GM21825 (cell line): ENCODE results near the gene SETD1B.
A peak's percentile ranks its signal among the peaks of the same experiment; 100 is the strongest.
"Not testable (repeated sequence)": the region's sequence is repeated elsewhere in the genome, so short reads cannot be mapped to it uniquely, and the experiment has no call there.

Experiments
- ATAC-seq: cut with Tn5 transposase; IDR thresholded peaks from one replicate; pipeline ENCODE4 v1.9.1; 2021; ENCODE audit warnings: mild to moderate bottlenecking, moderate library complexity; ENCODE audit not compliant: unreplicated experiment

SETD1B gene

GRCh38 chr12:121803861-121804416 is at the start of gene SETD1B:
Gene SETD1B (plus strand): TSS chr12:121804009. CDS start chr12:121804738, 729 bp downstream.
- peak; percentile 5 for ATAC-seq

GRCh38 chr12:121754836-121755235 is 49.0 kb upstream of the SETD1B start:
- ATAC-seq = no peak

GRCh38 chr12:121755591-121755990 is 48.2 kb upstream of the SETD1B start:
- ATAC-seq = no peak

DNA sequence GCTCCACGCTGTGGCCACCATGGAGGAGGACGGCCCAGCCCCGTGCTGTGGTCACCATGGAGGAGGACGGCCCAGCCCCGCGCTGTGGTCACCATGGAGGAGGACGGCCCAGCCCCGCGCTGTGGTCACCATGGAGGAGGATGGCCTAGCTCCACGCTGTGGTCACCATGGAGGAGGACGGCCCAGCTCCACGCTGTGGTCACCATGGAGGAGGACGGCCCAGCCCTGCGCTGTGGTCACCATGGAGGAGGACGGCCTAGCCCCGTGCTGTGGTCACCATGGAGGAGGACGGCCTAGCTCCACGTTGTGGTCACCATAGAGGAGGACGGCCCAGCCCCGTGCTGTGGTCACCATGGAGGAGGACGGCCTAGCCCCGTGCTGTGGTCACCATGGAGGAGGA is 45.3 kb upstream of the SETD1B start:
- not testable (repeated sequence) for ATAC-seq

- no peak for ATAC-seq
These were observed 41.5 kb upstream of the SETD1B start for GRCh38 chr12:121762269-121762668.

- ATAC-seq = no peak
These were observed 39.0 kb upstream of the SETD1B start for GRCh38 chr12:121764808-121765207.

DNA sequence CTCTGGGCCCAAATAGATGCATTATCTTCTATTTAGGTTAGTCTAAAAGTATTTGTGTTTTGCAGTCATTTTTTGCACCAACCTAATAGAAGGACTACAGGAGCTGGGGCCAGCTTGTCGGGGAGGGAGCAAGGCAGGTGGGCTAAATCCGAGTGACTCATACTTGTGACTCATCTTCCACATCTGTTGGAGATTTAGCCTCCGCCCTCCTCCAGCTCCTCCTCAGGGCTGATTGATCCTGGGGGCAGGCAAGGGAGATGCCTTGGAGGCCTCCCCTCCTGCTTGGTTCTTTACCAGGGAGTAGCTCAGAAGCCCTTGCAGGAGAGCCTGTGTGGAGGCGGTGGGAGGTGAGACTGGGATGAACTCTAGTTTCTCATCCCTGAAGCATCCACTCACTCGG is 38.2 kb upstream of the SETD1B start:
- ATAC-seq = no peak

- ATAC-seq = no peak
These were observed 37.3 kb upstream of the SETD1B start for GRCh38 chr12:121766290-121767039.

GRCh38 chr12:121767525-121768016 is 36.2 kb upstream of the SETD1B start:
- no peak for ATAC-seq

DNA sequence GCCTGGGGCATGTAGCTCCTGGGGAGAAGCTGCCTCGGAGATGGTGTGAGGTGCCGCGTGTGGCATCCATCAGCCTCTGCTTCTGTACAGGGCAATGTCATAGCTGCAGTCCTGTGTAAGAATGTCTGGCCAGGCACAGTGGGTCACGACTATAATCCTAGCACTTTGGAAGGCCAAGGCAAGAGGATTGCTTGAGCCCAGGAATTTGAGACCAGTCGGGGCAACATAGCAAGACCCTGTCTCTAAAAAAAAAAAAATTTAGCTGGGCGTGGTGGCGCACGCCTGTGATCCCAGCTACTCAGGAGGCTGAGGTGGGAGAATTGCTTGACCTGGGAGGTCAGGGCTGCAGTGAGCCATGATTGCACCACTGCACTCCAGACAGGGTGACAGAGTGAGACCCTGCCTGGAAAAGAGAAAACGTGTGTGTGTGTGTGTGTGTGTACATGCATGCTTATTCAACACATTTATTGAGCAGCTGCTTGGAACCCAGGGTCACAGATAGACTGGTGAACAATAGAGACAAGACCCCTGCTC is 34.4 kb upstream of the SETD1B start:
- ATAC-seq = no peak

DNA sequence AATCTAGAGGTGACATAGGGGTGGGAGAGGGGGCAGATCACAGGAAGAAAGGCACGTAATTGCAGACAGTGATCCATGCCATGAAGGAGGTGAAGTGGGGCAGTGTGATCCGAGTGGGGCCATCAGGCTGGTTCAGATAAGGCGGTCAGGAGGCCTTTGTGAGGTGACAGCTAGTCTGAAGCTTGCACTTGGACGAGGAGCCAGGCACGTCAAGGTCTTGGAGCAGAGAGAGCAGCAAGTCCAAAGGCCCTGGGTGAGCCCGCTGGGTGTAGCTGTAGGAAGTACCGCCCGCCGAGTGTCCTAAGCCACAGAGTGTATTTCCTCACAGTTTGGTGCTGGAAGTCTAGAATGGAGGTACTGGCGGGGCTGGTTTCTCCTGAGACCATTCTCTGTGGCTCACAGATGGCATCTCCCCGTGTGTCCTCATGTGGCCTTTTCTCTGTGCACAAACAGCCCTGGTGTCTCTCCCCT is 33.9 kb upstream of the SETD1B start:
- no peak for ATAC-seq

DNA sequence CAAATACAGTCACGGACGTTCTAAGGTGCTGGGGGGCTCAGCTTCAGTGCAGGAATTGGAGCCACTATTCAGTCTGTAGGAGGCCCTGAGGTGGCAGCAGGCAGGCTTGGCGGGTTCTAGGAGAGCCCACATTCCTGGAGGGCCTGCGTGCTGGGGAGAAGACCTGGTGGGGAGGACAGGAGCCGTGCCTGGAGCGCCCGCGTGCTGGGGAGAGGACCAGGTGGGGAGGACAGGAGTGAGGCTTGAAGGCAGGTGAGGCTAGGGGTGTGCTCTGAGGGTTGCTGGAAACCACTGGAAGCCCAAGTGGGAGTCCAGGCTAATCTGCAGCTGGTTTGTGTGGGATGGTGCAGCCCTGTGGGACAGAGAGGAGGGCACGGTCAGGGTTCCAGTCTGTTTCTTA is 33.4 kb upstream of the SETD1B start:
- ATAC-seq = no peak

- no peak for ATAC-seq
These were observed 32.8 kb upstream of the SETD1B start for GRCh38 chr12:121770813-121771625.

GRCh38 chr12:121773011-121773777 is 30.6 kb upstream of the SETD1B start:
- peak; percentile 68 for ATAC-seq

GRCh38 chr12:121774968-121775474 is 28.8 kb upstream of the SETD1B start:
- ATAC-seq = no peak

- ATAC-seq = no peak
These were observed 28.3 kb upstream of the SETD1B start for GRCh38 chr12:121775501-121775900.

DNA sequence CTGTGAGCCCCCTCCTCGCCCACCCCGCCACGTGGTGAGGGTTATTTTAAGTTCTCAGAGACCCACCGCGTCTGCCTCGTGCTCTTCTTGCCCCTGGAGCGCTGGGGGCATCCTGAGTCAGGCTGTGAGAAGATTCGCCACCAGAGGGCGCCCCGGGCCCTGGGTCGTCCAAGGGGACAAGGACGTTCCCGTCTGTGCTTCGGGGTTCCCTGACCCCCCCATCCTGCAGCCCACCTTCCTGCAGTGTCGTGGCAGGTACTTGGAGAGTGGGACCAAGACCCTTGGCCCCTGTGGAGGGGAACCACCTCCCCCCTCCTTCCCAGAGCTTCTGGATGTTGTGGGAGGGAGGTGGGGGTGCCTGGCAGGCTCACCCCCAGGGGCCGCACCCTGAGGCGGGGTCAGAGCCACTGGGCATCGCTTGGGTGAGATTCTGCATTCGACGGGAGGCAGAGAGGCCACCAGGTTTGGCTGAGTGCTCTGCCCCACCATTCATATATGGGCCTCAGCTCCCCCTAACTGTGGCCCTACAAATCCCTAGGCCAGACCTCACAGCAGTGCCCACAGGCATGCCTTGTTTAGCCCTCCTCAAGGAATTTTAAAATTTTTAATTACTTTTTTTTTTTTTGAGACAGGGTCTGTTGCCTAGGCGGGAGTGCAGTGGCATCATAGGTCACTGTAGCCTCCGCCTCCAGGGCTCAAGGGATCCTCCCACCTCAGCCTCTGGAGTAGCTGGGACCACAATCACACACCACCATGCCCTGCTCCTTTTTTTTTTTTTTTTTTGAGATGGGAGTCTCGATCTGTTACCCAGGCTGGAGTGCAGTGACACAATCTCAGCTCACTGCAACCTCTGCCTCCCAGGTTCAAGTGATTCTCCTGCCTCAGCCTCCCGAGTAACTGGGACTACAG is 27.4 kb upstream of the SETD1B start:
- no peak for ATAC-seq

- ATAC-seq = no peak
These were observed 25.0 kb upstream of the SETD1B start for GRCh38 chr12:121778567-121779421.
